Calu3 (cell line): Measurements from ENCODE around the gene DUS4L. TPM values are rescaled to one million over a fixed set of nuclear protein-coding genes. Genes with fewer than 3 reads are reported as not detected.

Source experiments
- BruUV-seq: library from RNA; stranded (reverse); fragments of 400-500 nt; replicated peaks from 2 replicates; lab custom pipeline; 2021; lab: Mats Ljungman, UMichigan
- CTCF ChIA-PET: fragments of 300-600 bp; sonication (Branson Sonifier 250); formaldehyde crosslinking; loops from one replicate; lab custom pipeline; 2022; ENCODE audit warnings: antibody characterized with exemption; lab: Charles Lee
- DNase-seq: peaks from one replicate; pipeline ENCODE4 v3.0.0; 2022
- H3K27ac Mint-ChIP-seq: one replicate; pipeline ENCODE4 v1.8.0; 2022; ENCODE audit warnings: mixed read lengths; ENCODE audit not compliant: unreplicated experiment
- H3K27me3 Mint-ChIP-seq: one replicate; pipeline ENCODE4 v1.8.0; 2022; ENCODE audit warnings: mixed read lengths; ENCODE audit not compliant: unreplicated experiment
- H3K36me3 Mint-ChIP-seq: one replicate; pipeline ENCODE4 v1.8.0; 2022; ENCODE audit warnings: mild to moderate bottlenecking, moderate library complexity, mixed read lengths; ENCODE audit not compliant: insufficient read depth, unreplicated experiment
- H3K4me1 Mint-ChIP-seq: one replicate; pipeline ENCODE4 v1.8.0; 2022; ENCODE audit warnings: mild to moderate bottlenecking, low read depth, mixed read lengths; ENCODE audit not compliant: unreplicated experiment
- H3K4me3 Mint-ChIP-seq: one replicate; pipeline ENCODE4 v1.8.0; 2022; ENCODE audit warnings: mild to moderate bottlenecking, low read depth, moderate library complexity, mixed read lengths; ENCODE audit not compliant: unreplicated experiment
- H3K9me3 Mint-ChIP-seq: one replicate; pipeline ENCODE4 v1.8.0; 2022; ENCODE audit warnings: low read depth, mixed read lengths; ENCODE audit not compliant: unreplicated experiment
- intact Hi-C: fragments of 100-400 bp; cut with micrococcal nuclease; formaldehyde crosslinking; loops from one replicate; pipeline ENCODE4 v1.10.0; 2022; ENCODE audit not compliant: unreplicated experiment
- total RNA-seq: library from RNA; stranded (reverse); gene quantifications from 2 replicates; pipeline ENCODE4 v1.2.3, GENCODE V29; 2022
- TF ChIP-seq, protein P1 (sequence below): fragments of 200-600 bp; IDR thresholded peaks from one replicate; pipeline ENCODE4 v1.8.0; 2022; ENCODE audit warnings: antibody characterized with exemption; ENCODE audit not compliant: unreplicated experiment

DUS4L gene
- total RNA-seq, 1 experiment from 2014 or later = 9.3 TPM

DNA sequence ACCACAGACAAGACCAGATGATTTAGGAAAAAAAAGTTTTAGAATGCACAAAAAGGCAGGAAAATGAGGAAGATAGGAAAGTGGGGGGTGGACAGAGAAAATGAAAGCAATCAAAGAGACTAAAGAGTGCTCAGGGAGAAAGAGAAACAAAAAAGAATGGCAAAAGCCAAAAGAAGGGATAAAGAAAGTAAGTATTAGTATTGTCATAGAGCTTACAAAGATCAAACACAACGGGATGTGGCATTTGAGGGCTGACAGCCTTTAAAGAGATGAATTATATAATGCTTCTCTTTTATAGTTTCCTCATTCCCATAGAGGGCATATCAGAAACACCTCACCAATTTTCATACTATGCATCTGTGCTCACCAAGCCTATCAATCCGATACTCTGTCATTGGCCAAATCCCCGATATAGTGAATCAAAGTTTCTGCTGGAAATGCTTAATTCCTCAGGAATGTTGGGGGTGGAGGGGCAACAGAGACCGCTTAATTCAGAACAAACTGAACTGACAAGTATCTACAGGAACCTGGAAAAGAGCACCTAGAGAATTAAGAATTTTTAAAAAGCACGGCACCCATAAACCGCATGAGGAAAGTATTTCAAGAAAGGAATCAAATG lies 2.8 kb upstream of the DUS4L start:
- TF ChIP-seq, protein P1, sequence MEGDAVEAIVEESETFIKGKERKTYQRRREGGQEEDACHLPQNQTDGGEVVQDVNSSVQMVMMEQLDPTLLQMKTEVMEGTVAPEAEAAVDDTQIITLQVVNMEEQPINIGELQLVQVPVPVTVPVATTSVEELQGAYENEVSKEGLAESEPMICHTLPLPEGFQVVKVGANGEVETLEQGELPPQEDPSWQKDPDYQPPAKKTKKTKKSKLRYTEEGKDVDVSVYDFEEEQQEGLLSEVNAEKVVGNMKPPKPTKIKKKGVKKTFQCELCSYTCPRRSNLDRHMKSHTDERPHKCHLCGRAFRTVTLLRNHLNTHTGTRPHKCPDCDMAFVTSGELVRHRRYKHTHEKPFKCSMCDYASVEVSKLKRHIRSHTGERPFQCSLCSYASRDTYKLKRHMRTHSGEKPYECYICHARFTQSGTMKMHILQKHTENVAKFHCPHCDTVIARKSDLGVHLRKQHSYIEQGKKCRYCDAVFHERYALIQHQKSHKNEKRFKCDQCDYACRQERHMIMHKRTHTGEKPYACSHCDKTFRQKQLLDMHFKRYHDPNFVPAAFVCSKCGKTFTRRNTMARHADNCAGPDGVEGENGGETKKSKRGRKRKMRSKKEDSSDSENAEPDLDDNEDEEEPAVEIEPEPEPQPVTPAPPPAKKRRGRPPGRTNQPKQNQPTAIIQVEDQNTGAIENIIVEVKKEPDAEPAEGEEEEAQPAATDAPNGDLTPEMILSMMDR = no peak
- no peak overlapping the region for H3K27ac Mint-ChIP-seq
- no peaks in the 10 kb centered on the region for H3K27me3 Mint-ChIP-seq
- BruUV-seq = no TSS peak
- DNase-seq = no peak
- no peaks in the 10 kb centered on the region for H3K9me3 Mint-ChIP-seq
- CTCF ChIA-PET = no interaction called here
- intact Hi-C loops = loop anchor here (5.0 kb wide), 1 partner anchor 99 kb away; no protein-coding TSS in a partner anchor
- peaks cover 19% of the 10 kb centered on the region for H3K36me3 Mint-ChIP-seq
- H3K4me1 Mint-ChIP-seq = peaks cover 38% of the 10 kb centered on the region
- H3K4me3 Mint-ChIP-seq = peak overlapping the region; percentile 88

DNA sequence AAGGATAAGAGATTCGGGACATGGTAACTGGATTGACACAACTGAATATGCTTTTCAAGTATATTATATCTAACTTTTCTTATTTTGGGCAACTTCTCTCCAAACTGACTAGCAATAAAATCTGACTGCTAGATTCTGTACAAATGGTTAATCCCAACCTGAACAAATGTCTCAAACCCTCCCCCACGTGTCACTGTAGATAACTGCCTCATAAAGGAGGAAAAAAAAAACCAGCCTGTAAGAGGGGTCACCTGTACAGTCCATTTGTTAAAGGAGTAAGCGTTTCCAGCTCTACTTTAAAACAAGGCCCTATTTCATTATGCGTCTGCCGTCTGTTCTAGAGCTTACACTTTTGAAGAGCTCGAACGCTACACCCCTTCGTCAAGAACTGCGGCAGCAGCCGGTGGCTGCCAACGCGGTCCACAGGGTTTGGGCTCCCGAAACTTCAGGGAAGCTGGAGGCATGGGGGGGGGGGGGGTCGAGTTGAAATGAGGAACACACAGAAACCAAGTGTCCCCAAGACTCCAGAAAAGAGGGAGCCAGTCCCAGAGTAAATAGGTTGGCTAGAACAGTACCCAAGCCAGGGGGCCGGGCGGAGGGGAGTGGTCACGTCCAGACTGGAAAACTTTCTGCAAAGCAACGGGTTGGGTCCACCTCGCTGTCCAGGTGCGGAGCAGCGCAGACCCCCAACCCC lies 543 bp upstream of the DUS4L start:
- peaks cover 42% of the 10 kb centered on the region for H3K4me1 Mint-ChIP-seq
- H3K36me3 Mint-ChIP-seq = peaks cover 19% of the 10 kb centered on the region
- no peaks in the 10 kb centered on the region for H3K9me3 Mint-ChIP-seq
- TF ChIP-seq, protein P1 = no peak
- BruUV-seq = no TSS peak
- H3K4me3 Mint-ChIP-seq = peak overlapping the region; percentile 88
- CTCF ChIA-PET = interaction anchor here (1.0 to 1.2 kb wide), 2 partner anchors 100 to 311 kb away, joined by 3 to 4 read pairs; no protein-coding TSS in a partner anchor
- no peaks in the 10 kb centered on the region for H3K27me3 Mint-ChIP-seq
- intact Hi-C loops = loop anchor here (5.0 kb wide), 1 partner anchor 101 kb away; no protein-coding TSS in a partner anchor
- no peak for DNase-seq
- peak overlapping the region; percentile 99 for H3K27ac Mint-ChIP-seq

DNA sequence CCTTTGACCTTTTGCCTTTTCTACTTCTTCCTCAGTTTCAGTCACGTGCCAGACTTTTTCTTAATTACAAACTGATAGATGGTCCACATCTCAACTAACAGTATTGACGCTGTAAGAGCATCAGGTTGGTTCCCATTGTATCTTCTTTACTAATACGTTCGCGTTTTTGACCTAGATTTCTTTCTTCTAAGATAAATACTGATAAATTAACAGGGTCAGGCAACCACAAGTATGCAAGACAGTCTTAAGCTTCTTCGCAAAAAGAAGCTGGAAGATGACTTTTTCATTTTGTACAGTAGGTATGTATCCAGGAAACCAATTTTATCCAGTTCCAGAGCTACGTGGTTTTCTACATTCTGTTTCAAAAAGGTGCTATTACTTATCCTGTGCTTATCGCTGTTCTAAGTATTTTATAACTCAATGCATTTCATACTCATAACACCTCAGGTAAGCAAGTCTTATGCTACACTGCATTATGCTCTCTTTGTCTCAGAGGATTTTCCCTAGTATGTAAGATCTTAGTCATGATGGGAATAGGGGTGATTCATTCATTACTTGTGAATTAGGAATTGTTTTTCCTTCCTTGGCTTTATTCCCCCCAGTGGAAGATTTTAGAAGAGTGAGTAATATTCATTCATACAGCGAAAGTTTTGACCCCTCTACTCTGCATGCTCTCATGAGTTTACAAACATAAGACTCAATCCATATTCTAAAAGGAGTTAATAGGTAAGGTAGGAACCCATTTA lies 955 bp downstream of the DUS4L start:
- Mint-ChIP-seq H3K4me3 (peak overlapping the region; percentile 88), H3K36me3 (peaks cover 19% of the 10 kb centered on the region), H3K4me1 (peaks cover 40% of the 10 kb centered on the region), H3K9me3 (no peaks in the 10 kb centered on the region), H3K27me3 (no peaks in the 10 kb centered on the region), H3K27ac (peak overlapping the region; percentile 99)
- TSS peak; percentile 46 for BruUV-seq
- intact Hi-C loops = loop anchor here (5.0 kb wide), 1 partner anchor 102 kb away; no protein-coding TSS in a partner anchor
- CTCF ChIA-PET = no interaction called here
- DNase-seq = no peak
- TF ChIP-seq, protein P1 = no peak

DNA sequence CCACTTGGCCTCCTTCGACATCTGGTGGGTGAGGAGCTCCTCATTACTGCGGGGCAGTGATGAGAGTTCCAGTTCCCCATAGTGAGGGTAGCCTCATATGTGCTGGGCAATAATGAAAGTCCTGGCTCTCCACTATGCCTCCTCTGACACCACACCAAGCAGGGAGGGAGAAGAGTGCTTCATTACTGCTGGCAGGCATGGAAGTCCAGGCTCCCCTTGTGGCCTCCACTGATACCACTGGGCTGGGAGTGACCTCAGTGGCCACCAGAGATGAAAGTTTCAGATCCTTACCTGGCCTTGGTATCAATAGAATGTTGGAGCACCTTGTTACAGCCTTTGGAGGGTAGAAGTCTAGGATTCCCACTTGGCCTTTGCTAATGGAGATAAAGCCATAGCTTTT lies 6.5 kb downstream of the DUS4L start:
- Mint-ChIP-seq H3K27ac (no peak overlapping the region), H3K36me3 (no peaks in the 10 kb centered on the region)

More for the DNA sequence above, 6.5 kb downstream of the DUS4L start:
- no peaks in the 10 kb centered on the region for H3K27me3 Mint-ChIP-seq
- H3K9me3 Mint-ChIP-seq = no peaks in the 10 kb centered on the region
- intact Hi-C loops = no loop called here
- CTCF ChIA-PET = no interaction called here
- peaks cover 9% of the 10 kb centered on the region for H3K4me1 Mint-ChIP-seq
- H3K4me3 Mint-ChIP-seq = no peak overlapping the region
- BruUV-seq = no TSS peak
- no peak for DNase-seq
- TF ChIP-seq, protein P1 = no peak
